Neural cell (in vitro differentiated cells): ENCODE results near the gene PEAK1.

Source experiments
- MXI1 ChIP-seq: fragments of 450-650 bp; conservative IDR thresholded peaks from 2 replicates; pipeline ENCODE4 v1.6.1; 2014; ENCODE audit warnings: antibody characterized with exemption, mild to moderate bottlenecking; ENCODE audit not compliant: poor library complexity, severe bottlenecking
- POLR2AphosphoS5 ChIP-seq: IDR thresholded peaks from 2 replicates; pipeline ENCODE4 v1.6.1; 2012
- RAD21 ChIP-seq: fragments of 450-650 bp; conservative IDR thresholded peaks from 2 replicates; pipeline ENCODE4 v1.6.1; 2014; ENCODE audit warnings: antibody characterized with exemption, mild to moderate bottlenecking, moderate library complexity
- TF ChIP-seq, protein P1 (sequence below): fragments of 450-650 bp; IDR thresholded peaks from 2 replicates; pipeline ENCODE4 v1.5.1; 2014; ENCODE audit warnings: antibody characterized with exemption, mild to moderate bottlenecking, moderate library complexity; ENCODE audit not compliant: poor library complexity, severe bottlenecking

DNA sequence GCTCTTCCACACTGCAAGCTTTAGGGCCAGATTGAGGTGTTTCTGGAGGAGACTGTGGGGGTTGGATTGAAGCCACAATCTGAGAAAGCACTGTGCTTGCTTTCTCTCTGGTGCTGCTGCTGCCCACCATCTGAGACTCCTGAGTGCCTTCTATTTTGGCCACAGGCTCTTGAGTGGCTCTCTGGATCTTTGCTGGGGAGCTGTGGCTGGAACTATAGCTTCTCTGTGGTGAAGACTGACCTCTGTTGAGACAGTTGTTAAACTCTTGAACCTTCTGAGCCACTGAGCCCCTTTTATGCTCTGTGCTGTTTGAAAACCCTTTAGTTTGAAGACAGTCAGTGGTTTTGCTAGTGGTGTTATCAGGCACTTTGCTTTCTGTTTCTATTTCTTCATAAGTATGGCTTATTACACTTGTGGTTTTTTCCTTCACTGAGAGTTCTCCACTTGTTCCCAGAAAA, 240.3 kb downstream of the PEAK1 start:
- TF ChIP-seq, protein P1, sequence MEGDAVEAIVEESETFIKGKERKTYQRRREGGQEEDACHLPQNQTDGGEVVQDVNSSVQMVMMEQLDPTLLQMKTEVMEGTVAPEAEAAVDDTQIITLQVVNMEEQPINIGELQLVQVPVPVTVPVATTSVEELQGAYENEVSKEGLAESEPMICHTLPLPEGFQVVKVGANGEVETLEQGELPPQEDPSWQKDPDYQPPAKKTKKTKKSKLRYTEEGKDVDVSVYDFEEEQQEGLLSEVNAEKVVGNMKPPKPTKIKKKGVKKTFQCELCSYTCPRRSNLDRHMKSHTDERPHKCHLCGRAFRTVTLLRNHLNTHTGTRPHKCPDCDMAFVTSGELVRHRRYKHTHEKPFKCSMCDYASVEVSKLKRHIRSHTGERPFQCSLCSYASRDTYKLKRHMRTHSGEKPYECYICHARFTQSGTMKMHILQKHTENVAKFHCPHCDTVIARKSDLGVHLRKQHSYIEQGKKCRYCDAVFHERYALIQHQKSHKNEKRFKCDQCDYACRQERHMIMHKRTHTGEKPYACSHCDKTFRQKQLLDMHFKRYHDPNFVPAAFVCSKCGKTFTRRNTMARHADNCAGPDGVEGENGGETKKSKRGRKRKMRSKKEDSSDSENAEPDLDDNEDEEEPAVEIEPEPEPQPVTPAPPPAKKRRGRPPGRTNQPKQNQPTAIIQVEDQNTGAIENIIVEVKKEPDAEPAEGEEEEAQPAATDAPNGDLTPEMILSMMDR = no peak
- TF ChIP-seq RAD21 (no peak), POLR2AphosphoS5 (no peak), MXI1 (no peak)
